Measurements from ENCODE around the gene NEURL2. TPM values are rescaled to one million over a fixed set of nuclear protein-coding genes. Genes with fewer than 3 reads are reported as not detected.
"Not testable (repeated sequence)": the region's sequence is repeated elsewhere in the genome, so short reads cannot be mapped to it uniquely, and the experiment has no call there.

Gene NEURL2
- polyA plus RNA-seq, 1 donor, result 15.6 TPM

- peak in 1 of 2 donors; percentile 54 for DNase-seq
- Histone ChIP-seq H3K4me1 (ENCODE audit: control insufficient read depth, insufficient read depth, low read length) (peaks cover 11% of the 10 kb centered on the region), H3K9me3 (ENCODE audit: control insufficient read depth, low read depth, low read length) (no peaks in the 10 kb centered on the region), H3K36me3 (ENCODE audit: control insufficient read depth, insufficient read depth, low read length) (peaks cover 19% of the 10 kb centered on the region), H3K27ac (ENCODE audit: low read length) (peak overlapping the region; percentile 100), H3K4me3 (ENCODE audit: low read length) (peak overlapping the region; percentile 100), H3K27me3 (ENCODE audit: control insufficient read depth, insufficient read depth, low read length) (no peaks in the 10 kb centered on the region)
- no CpG with 5 or more reads among the region's 34 CpGs for WGBS (ENCODE audit: insufficient coverage, low lambda C conversion rate)
Measured at GRCh38 chr20:45934046-45934585, 43.1 kb upstream of the NEURL2 start.

DNA sequence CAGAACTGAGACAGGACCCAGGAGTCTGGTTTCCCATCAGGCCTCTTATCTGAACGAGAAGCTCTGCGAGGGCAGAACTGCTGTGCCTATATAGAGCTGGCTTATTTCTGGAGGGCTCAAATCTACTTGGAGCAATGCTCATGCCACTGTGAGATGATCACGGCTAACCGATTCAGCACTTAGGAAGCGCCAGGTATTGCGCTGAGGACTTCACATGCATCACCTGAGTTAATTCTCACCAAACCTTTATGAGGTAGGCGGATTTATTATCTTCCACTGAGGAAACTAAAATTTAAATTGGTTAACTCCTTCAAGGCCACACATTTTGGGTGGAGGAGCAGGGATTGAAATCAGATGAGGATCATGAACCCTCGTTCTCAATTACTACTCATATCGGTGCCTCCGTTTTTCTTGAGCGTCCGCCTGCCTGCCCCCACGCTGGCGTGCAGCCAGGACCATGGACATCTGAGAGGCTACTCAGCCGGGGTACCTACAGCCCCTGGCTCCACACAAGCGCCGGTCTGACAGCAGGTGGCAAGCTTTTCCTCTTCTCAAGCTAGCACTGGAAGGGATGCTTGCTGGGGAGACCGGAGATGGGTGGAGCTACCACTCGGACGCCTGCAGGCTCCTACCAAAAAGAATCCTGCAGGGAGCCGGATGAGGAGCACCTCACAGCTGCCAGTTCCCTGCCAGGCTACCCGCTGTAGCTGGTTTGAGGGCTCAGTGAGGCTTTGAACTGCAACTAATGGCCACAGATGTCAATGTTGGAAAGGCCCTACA, 42.4 kb upstream of the NEURL2 start:
- Histone ChIP-seq H3K4me3 (ENCODE audit: low read length) (peak overlapping the region; percentile 100), H3K36me3 (ENCODE audit: control insufficient read depth, insufficient read depth, low read length) (peaks cover 13% of the 10 kb centered on the region), H3K27me3 (ENCODE audit: control insufficient read depth, insufficient read depth, low read length) (no peaks in the 10 kb centered on the region), H3K4me1 (ENCODE audit: control insufficient read depth, insufficient read depth, low read length) (peaks cover 11% of the 10 kb centered on the region), H3K27ac (ENCODE audit: low read length) (peak overlapping the region; percentile 100), H3K9me3 (ENCODE audit: control insufficient read depth, low read depth, low read length) (no peaks in the 10 kb centered on the region)
- WGBS (ENCODE audit: insufficient coverage, low lambda C conversion rate), result no CpG with 5 or more reads among the region's 22 CpGs
- peak; percentile 66 to 73 for DNase-seq

DNA sequence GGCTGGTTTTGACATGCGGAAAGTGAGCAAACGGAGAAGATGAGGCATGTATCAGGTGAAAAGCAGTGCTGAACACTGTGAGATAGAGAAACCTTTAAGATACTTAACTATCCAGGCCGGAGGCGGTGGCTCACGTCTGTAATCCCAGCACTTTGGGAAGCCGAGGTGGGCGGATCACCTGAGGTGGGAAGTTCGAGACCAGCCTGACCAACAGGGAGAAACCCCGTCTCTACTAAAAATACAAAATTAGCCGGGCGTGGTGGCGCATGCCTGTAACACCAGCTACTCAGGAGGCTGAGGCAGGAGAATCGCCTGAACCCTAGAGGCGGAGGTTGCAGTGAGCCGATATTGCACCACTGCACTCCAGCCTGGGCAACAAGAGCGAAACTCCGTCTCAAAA, 40.7 kb upstream of the NEURL2 start:
- H3K36me3 ChIP-seq (ENCODE audit: control insufficient read depth, insufficient read depth, low read length); H3K4me3 ChIP-seq (ENCODE audit: low read length); H3K27ac ChIP-seq (ENCODE audit: low read length); H3K9me3 ChIP-seq (ENCODE audit: control insufficient read depth, low read depth, low read length); DNase-seq; H3K27me3 ChIP-seq (ENCODE audit: control insufficient read depth, insufficient read depth, low read length): not testable (repeated sequence)
- peaks cover 11% of the 10 kb centered on the region for H3K4me1 ChIP-seq (ENCODE audit: control insufficient read depth, insufficient read depth, low read length)
- no CpG with 5 or more reads among the region's 17 CpGs for WGBS (ENCODE audit: insufficient coverage, low lambda C conversion rate)

- no peak overlapping the region for H3K27ac ChIP-seq (ENCODE audit: low read length)
- H3K4me1 ChIP-seq (ENCODE audit: control insufficient read depth, insufficient read depth, low read length), result no peaks in the 10 kb centered on the region
- no CpG with 5 or more reads among the region's 14 CpGs for WGBS (ENCODE audit: insufficient coverage, low lambda C conversion rate)
- DNase-seq, result no peak
- no peaks in the 10 kb centered on the region for H3K27me3 ChIP-seq (ENCODE audit: control insufficient read depth, insufficient read depth, low read length)
- no peak overlapping the region for H3K4me3 ChIP-seq (ENCODE audit: low read length)
- no peaks in the 10 kb centered on the region for H3K36me3 ChIP-seq (ENCODE audit: control insufficient read depth, insufficient read depth, low read length)
- H3K9me3 ChIP-seq (ENCODE audit: control insufficient read depth, low read depth, low read length), result no peaks in the 10 kb centered on the region
Measured at GRCh38 chr20:45927071-45927878, 36.3 kb upstream of the NEURL2 start.

GRCh38 chr20:45926731-45927070, 35.7 kb upstream of the NEURL2 start:
- no peaks in the 10 kb centered on the region for H3K36me3 ChIP-seq (ENCODE audit: control insufficient read depth, insufficient read depth, low read length)
- no peak overlapping the region for H3K27ac ChIP-seq (ENCODE audit: low read length)
- no CpG with 5 or more reads among the region's 2 CpGs for WGBS (ENCODE audit: insufficient coverage, low lambda C conversion rate)
- no peaks in the 10 kb centered on the region for H3K4me1 ChIP-seq (ENCODE audit: control insufficient read depth, insufficient read depth, low read length)
- no peaks in the 10 kb centered on the region for H3K9me3 ChIP-seq (ENCODE audit: control insufficient read depth, low read depth, low read length)
- DNase-seq, result no peak
- no peaks in the 10 kb centered on the region for H3K27me3 ChIP-seq (ENCODE audit: control insufficient read depth, insufficient read depth, low read length)
- no peak overlapping the region for H3K4me3 ChIP-seq (ENCODE audit: low read length)

DNA sequence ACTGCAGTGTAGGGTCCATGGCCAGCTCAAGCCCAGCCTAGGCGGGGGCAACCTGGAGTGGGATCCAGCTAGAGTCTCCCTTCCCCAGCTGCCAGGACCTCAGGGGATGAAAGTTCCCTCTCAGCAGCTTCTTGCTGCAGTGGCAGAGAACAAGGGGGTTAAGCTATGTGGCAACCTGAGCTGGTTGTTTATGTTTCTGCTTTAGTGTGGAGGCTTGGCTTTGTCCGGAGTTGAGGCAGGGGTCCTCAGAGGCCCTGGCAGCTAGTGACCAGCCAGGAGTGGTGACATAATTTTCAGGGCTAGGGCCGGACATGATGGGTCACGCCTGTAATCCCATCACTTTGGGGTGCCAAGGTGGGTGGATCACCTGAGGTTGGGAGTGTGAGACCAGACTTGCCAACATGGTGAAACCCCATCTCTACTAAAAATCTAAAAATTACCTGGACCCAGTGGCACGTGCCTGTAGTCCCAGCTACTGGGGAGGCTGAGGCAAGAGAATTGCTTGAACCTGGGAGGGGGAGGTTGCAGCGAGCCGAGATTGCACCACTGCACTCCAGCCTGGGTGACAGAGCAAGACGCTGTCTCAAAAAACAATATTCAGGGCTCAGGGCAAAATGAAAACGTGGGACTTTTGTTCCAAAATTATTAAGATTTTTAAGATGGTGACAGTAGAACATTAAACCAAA, 35.0 kb upstream of the NEURL2 start:
- no peaks in the 10 kb centered on the region for H3K4me1 ChIP-seq (ENCODE audit: control insufficient read depth, insufficient read depth, low read length)
- DNase-seq, result no peak
- no peaks in the 10 kb centered on the region for H3K9me3 ChIP-seq (ENCODE audit: control insufficient read depth, low read depth, low read length)
- H3K27me3 ChIP-seq (ENCODE audit: control insufficient read depth, insufficient read depth, low read length), result no peaks in the 10 kb centered on the region
- H3K27ac ChIP-seq (ENCODE audit: low read length), result no peak overlapping the region
- no peaks in the 10 kb centered on the region for H3K36me3 ChIP-seq (ENCODE audit: control insufficient read depth, insufficient read depth, low read length)
- no peak overlapping the region for H3K4me3 ChIP-seq (ENCODE audit: low read length)
- WGBS (ENCODE audit: insufficient coverage, low lambda C conversion rate), result no CpG with 5 or more reads among the region's 9 CpGs

- no peaks in the 10 kb centered on the region for H3K36me3 ChIP-seq (ENCODE audit: control insufficient read depth, insufficient read depth, low read length)
- no peak overlapping the region for H3K4me3 ChIP-seq (ENCODE audit: low read length)
- H3K9me3 ChIP-seq (ENCODE audit: control insufficient read depth, low read depth, low read length), result no peaks in the 10 kb centered on the region
- no peaks in the 10 kb centered on the region for H3K4me1 ChIP-seq (ENCODE audit: control insufficient read depth, insufficient read depth, low read length)
- DNase-seq, result peak; percentile 68 to 79
- H3K27ac ChIP-seq (ENCODE audit: low read length), result peak overlapping the region; percentile 60
- no peaks in the 10 kb centered on the region for H3K27me3 ChIP-seq (ENCODE audit: control insufficient read depth, insufficient read depth, low read length)
- WGBS (ENCODE audit: insufficient coverage, low lambda C conversion rate), result 74% methylated on average over 5 of the region's 21 CpGs
Measured at GRCh38 chr20:45924391-45925261, 33.6 kb upstream of the NEURL2 start.

DNA sequence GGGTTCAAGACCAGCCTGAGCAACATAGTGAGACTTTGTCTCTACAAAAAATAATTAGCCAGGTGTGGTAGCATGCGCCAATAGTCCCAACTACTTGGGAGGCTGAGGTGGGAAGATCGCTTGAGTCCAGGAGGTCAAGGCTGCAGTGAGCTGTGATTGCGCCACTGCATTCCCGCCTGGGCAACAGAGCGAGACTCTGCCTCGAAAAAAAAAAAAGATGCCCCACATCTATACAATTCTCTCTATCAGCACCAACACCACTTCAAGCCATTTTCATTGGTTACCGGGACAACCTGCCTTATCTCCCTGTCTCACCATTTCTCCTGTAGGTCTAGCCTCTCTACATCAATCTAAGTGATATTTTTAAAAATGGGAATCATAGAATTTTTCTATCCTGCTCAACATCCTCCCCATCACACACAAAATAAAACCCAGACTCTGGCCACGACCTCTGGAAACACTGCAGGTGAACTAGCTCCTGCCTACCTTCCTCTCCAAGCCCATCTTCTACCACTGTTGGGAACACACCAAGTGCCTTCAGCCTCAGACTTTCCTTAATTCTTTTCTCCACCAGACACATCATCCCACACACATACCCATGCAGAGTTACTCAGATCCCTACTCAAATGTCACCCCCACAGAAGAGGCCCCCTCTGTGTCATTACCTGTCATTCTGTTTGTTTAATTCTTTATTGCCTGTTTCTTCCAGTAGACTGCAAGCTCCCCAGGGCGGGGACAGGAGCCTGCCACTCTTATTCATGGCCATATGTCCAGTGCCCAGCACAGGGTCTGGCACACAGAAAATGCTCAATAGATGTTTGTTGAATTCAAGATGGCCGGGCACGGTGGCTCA, 30.6 kb upstream of the NEURL2 start:
- Histone ChIP-seq H3K4me1 (ENCODE audit: control insufficient read depth, insufficient read depth, low read length) (peaks cover 12% of the 10 kb centered on the region), H3K9me3 (ENCODE audit: control insufficient read depth, low read depth, low read length) (no peaks in the 10 kb centered on the region), H3K4me3 (ENCODE audit: low read length) (no peak overlapping the region), H3K27ac (ENCODE audit: low read length) (no peak overlapping the region), H3K36me3 (ENCODE audit: control insufficient read depth, insufficient read depth, low read length) (no peaks in the 10 kb centered on the region), H3K27me3 (ENCODE audit: control insufficient read depth, insufficient read depth, low read length) (no peaks in the 10 kb centered on the region)
- WGBS (ENCODE audit: insufficient coverage, low lambda C conversion rate), result no CpG with 5 or more reads among the region's 11 CpGs
- no peak for DNase-seq

All from large intestine (tissue), 3 donors.